ENCODE measurements around the gene DISP2. TPM values are rescaled to one million over a fixed set of nuclear protein-coding genes. Genes with fewer than 3 reads are reported as not detected.

DISP2 gene
- polyA plus RNA-seq, 5 donors: 1.1 to 3.3 (median 1.4) TPM

DNA sequence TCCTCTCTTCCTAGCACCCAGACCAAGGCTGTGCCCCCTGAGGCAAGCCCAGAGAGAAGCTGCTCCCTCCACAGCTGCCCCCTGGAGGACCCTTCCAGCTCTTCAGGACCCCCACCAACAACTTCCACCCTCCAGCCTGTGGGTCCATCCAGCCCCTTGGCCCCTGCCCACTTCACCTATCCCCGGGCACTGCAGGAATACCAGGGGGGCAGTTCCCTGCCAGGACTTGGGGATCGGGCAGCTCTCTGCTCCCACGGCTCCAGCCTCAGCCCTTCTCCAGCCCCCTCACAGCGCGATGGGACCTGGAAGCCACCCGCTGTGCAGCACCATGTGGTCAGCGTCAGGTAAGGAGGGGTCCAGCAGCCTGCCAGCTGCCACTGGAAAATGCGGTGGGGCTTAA is 5.6 kb downstream of the DISP2 start:
- DNase-seq: no peak

- DNase-seq: no peak
Measured at GRCh38 chr15:40364251-40364650, 6.2 kb downstream of the DISP2 start.

DNA sequence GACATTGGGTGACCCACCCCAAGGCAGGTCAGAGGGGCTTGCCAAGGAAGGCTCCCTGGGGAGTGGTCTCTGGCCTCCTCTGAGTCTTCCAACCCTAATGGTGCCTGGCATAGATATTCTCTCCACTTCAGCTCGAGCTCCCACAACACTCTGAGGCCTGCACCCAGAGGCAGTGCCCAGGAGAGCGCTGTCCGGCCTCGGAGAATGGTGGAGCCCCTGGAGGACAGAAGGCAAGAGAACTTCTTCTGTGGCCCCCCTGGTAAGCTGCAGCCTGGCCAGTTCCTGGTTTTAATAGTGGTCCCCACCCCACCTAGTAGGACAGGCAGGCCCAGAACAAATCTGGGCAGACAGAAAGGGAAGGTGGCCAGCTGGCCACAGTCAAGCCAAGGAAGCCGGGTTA is 7.0 kb downstream of the DISP2 start:
- no peak for DNase-seq

DNA sequence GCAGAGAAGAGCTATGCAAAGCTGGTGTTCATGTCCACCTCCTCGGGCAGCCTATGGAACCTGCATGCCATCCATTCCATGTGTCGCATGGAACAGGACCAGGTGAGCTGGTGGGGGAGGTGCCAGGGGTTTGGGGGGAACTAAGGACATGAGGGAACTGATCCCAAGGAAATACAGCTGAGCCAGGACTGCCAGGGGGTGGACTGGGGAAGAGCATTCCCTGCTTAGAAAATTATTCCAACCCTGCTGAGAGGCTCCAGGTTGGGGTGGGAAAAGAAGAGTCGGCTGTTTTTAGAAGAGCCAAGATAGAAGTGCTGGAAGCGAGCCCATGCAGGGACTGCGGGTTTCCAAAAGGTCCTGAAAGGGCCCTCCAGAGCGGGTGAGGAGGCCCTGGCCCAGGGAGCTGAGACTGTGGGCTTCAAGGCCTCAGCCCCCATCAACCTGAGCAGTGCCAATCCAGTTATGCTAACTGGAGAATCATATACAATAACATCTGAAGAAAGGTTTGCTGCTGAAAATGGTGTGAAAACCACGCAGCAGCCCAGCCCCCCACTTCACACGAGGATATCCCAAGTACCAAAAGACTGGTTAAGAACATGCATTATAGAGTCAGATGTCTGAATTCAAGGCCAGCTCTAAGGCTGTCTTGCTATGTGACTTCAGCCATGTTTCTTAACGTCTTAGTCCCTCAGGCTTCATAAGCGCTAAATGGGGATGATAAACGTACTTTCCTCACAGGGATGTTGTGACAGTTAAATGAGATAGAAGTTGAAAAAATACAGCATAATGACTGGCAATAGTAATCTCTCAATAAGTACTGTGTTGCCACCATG is 7.8 kb downstream of the DISP2 start:
- DNase-seq: no peak

DNA sequence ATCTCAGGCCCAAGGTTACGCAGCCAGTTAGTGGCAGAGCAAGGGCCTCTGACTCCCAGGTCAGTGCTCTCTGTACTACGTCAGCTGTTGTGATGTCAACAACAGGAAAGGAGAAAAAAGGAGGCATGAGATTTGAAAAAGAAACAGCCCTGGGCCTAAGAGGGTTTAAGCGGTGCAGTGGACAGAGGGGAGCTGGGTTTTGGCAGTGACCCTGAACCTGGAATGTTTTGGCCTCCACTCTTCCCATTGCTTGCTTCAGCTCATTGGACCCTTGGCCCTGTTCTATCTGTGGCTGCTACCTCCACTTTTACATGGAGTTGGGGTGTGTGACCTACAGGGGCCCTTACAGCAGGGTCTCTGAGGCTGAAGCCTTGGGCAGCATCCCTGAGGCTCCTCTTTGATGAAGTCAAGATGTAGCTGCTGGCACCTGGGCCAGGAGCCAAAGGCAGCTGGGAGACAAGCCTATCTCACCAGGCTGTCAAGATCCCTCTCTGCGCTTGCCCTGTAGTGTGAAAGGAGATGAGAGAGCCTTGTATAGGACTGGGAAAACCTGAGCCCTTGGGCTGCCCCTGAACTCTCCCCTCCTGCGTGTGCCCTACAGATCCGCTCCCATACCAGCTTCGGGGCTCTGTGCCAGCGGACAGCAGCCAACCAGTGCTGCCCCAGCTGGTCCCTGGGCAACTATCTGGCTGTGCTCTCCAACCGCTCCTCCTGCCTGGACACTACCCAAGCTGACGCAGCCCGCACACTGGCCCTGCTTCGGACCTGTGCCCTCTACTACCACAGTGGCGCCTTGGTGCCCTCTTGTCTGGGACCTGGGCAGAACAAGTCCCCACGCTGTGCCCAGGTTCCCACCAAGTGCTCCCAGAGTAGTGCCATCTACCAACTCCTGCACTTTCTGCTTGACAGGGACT is 8.7 kb downstream of the DISP2 start:
- no peak for DNase-seq

DNA sequence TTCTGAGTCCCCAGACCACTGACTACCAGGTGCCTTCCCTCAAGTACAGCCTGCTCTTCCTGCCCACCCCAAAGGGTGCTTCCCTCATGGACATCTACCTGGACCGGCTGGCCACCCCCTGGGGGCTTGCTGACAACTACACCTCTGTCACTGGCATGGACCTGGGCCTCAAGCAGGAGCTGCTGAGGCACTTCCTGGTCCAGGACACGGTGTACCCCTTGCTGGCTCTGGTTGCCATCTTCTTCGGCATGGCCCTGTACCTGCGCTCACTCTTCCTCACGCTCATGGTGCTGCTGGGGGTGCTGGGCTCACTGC is 9.3 kb downstream of the DISP2 start:
- DNase-seq: no peak

DNA sequence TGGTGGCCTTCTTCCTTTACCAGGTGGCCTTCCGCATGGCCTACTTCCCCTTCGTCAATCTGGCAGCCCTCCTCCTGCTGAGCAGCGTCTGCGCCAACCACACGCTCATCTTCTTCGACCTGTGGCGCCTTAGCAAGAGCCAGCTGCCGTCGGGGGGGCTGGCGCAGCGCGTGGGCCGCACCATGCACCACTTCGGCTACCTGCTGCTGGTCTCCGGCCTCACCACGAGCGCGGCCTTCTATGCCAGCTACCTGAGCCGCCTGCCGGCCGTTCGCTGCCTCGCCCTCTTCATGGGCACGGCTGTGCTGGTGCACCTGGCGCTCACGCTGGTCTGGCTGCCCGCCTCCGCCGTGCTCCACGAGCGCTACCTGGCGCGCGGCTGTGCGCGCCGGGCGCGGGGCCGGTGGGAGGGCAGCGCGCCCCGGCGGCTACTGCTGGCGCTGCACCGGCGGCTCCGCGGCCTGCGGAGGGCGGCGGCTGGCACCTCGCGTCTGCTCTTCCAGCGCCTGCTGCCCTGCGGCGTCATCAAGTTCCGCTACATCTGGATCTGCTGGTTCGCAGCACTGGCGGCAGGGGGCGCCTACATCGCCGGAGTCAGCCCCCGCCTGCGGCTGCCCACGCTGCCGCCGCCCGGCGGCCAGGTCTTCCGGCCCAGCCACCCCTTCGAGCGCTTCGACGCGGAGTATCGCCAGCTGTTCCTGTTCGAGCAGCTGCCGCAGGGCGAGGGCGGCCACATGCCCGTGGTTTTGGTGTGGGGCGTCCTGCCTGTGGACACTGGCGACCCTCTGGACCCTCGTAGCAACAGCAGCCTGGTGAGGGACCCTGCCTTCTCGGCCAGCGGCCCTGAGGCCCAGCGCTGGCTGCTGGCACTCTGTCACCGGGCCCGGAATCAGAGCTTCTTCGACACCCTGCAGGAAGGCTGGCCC is 9.9 kb downstream of the DISP2 start:
- DNase-seq: peak; percentile 78 to 79

GRCh38 chr15:40368719-40369473 is 10.9 kb downstream of the DISP2 start:
- no peak for DNase-seq

- DNase-seq: no peak
Measured at GRCh38 chr15:40369474-40369869, 11.5 kb downstream of the DISP2 start.

DNA sequence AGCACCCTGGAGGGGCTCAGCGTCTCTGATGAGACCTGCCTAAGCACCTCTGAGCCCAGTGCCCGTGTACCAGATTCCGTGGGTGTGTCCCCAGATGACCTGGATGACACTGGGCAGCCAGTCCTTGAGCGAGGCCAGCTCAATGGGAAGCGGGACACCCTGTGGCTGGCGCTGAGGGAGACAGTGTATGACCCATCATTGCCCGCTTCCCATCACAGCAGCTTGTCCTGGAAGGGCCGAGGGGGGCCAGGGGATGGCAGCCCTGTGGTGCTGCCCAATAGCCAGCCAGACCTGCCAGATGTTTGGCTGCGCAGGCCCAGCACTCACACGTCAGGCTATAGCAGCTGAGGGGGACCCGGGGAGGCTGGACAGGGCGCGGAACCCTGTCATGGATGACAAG is 12.0 kb downstream of the DISP2 start:
- DNase-seq: no peak

GRCh38 chr15:40372981-40373380 is 15.0 kb downstream of the DISP2 start:
- no peak for DNase-seq

DNA sequence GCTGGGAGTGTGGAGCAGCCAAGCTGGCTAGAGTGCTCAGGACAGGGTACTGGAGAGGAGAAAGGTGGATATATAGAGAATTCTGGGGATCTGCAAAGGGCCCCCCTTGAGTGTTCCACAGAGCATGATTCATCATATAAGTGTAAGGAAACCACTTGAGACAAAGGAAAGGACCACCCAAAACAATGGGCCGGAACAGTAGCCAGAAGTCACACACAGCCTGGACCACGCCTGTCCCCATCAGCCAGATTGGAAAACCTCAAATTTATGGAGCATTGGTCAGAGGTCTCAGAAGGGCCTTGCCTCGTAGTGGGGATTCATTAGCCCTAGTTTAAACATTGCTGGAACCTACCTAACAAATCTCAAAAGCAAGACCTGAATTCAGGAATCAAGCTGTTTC is 19.6 kb downstream of the DISP2 start:
- DNase-seq: no peak

- no peak for DNase-seq
Measured at GRCh38 chr15:40379374-40379773, 21.4 kb downstream of the DISP2 start.

- DNase-seq: no peak
Measured at GRCh38 chr15:40379853-40380252, 21.8 kb downstream of the DISP2 start.

DNA sequence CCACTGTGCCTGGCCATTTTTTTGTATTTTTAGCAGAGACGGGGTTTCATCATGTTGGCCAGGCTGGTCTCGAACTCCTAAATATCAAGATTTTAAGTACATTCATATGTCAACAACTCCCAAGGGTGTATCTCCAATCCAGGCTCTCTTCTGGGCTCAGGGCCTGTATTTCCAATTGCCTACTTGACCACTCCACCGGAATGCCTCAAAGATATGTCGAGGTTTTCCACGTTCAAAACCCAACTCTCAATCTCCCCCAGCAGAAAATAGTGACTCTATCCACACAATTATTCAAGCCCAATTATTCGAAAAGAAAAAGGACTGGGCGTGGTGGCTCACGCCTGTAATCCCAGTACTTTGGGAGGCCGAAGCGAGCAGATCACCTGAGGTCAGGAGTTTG is 22.6 kb downstream of the DISP2 start:
- no peak for DNase-seq

GRCh38 chr15:40381818-40382529 is 24.0 kb downstream of the DISP2 start:
- no peak for DNase-seq

- DNase-seq: peak; percentile 83 to 89
Measured at GRCh38 chr15:40382580-40383456, 24.8 kb downstream of the DISP2 start, which contains the start of gene KNSTRN. KNSTRN (plus strand) TSS chr15:40382721; CDS start chr15:40382836, 115 bp downstream.

GRCh38 chr15:40386480-40386879 is 28.5 kb downstream of the DISP2 start:
- DNase-seq: no peak
